Measurements from ENCODE around the gene UCK2.
A peak's percentile ranks its signal among the peaks of the same experiment; 100 is the strongest.

Gene UCK2

DNA sequence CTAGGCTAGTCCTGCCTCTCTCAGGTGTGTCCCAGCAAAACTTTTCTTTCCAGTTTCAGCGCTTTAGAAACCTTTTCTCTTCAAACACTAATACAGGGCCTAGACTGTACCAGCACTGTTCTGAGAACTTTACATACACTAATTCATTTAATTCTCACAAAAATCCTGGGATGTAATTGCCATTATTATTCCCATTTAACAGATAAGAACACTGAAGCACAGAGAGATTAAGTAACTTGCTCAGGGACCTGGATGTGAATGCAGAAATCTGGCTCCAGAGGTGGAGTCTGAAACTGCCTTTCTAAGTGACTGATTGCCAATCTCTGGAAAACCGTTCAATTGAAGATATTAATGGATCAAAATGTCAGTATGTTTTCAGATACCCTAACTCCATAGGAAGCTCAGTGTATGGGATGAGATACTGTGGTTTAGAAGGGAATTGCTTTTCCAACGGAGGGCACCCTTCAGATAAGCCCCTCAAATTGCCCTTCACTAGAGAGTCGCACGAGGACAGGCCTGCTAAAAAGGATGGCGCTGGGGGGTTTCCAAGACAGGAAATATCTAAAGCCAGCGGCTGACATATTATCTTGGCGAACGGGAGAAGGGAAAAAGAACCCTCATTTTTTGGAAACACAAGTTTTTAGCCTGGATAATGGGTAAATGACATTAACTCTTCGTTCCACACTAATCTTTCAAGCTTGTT, 698 bp upstream of the UCK2 start:
- TF ChIP-seq, protein P1, sequence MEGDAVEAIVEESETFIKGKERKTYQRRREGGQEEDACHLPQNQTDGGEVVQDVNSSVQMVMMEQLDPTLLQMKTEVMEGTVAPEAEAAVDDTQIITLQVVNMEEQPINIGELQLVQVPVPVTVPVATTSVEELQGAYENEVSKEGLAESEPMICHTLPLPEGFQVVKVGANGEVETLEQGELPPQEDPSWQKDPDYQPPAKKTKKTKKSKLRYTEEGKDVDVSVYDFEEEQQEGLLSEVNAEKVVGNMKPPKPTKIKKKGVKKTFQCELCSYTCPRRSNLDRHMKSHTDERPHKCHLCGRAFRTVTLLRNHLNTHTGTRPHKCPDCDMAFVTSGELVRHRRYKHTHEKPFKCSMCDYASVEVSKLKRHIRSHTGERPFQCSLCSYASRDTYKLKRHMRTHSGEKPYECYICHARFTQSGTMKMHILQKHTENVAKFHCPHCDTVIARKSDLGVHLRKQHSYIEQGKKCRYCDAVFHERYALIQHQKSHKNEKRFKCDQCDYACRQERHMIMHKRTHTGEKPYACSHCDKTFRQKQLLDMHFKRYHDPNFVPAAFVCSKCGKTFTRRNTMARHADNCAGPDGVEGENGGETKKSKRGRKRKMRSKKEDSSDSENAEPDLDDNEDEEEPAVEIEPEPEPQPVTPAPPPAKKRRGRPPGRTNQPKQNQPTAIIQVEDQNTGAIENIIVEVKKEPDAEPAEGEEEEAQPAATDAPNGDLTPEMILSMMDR (IDR thresholded peaks at IDR 0.05; ENCODE audit: low read depth, low read length, missing control alignments), result no peak
- DNase-seq (ENCODE audit: low read depth), result no peak
- in situ Hi-C loops (cut with HindIII; ENCODE audit: low sequenced_read_pairs), result loop anchor here (5.0 kb wide), 1 partner anchor 66 kb away; no protein-coding TSS in a partner anchor
- peak overlapping the region; percentile 90 for H3K4me3 ChIP-seq (ENCODE audit: low read depth, low read length)

DNA sequence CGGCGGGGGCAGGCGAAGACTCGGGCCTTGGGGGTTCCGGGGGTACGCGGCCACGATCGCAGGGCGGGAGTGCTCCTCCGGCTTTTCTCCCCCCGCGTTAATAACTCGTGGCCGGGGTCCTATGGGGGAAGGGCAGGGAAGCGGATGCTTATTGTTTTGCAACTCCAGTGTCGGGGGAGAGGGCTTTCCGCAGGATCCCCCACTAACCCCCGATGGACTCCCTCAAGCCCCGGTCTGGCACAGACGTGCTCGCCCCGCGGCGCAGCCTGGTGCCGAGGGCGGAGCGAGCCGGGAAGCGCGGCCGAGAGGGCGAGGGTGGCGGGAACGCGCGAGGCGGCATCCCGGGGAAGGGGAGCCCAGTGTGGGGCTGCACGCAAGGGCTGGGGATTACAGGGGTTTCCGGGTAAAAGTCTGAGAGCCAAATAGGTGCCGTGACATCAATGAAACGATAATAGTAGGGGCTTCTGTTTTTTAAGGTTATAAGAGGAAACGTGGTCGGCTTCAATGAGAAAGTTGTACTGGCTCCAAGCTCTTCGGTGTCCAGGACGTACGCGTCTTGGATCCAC, 772 bp downstream of the UCK2 start:
- in situ Hi-C loops (cut with HindIII; ENCODE audit: low sequenced_read_pairs), result loop anchor here (5.0 kb wide), 1 partner anchor 64 kb away; no protein-coding TSS in a partner anchor
- H3K4me3 ChIP-seq (ENCODE audit: low read depth, low read length), result peak overlapping the region; percentile 90
- TF ChIP-seq, protein P1 (IDR thresholded peaks at IDR 0.05; ENCODE audit: low read depth, low read length, missing control alignments), result no peak
- no peak for DNase-seq (ENCODE audit: low read depth)

DNA sequence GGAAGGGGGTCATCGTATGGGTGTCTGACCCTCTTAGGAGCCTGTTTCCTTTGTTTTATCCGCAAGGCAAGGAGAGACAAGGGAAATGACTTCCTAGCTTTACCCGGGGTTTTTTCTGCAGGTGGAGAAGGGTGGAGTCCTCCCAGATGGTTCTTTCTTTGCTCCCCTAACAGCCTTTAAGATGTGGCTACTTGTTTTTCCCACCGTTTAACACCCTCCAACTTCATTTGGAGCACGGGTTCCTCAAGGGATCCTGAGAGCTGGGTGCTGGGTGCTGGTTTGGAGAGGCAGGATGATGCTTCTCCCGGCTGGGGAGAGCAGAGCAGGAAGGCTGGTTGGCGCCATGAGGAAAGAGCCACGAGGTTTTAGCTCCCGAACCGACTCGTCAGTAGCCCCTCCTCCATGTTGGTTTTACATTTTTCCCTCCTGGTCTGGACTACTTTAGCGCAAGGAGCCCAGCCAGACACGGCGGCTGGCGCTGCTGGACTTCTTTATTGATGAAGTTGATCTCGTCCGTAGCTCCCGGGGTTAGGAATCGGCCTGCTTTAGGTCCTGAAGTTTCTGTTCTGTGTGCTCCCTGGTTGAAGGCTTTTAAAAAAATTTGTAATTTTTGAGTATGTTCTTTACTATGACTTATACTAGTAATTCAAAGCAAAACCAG, 1.4 kb downstream of the UCK2 start:
- peak overlapping the region; percentile 90 for H3K4me3 ChIP-seq (ENCODE audit: low read depth, low read length)
- TF ChIP-seq, protein P1 (IDR thresholded peaks at IDR 0.05; ENCODE audit: low read depth, low read length, missing control alignments), result no peak
- in situ Hi-C loops (cut with HindIII; ENCODE audit: low sequenced_read_pairs), result loop anchor here (5.0 kb wide), 1 partner anchor 64 kb away; no protein-coding TSS in a partner anchor
- peak; percentile 71 for DNase-seq (ENCODE audit: low read depth)

DNA sequence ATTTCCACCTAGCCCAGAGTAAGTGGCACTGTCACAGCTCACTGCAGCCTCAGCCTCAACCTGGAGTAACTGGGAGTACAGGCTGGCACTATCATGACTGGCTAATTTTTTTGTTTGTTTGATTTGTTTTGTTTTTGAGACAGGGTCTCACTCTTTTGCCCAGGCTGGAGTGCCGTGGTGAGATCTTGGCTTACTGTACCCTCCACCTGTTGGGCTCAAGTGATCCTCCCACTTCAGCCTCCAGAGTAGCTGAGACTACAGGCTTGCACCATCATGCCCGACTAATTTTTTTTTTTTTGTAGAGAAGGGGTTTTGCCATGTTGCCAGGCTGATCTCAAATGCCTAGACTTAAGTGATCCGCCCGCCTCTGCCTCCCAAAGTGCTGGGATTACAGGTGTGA, 2.5 kb downstream of the UCK2 start:
- no peak for DNase-seq (ENCODE audit: low read depth)
- TF ChIP-seq, protein P1 (IDR thresholded peaks at IDR 0.05; ENCODE audit: low read depth, low read length, missing control alignments), result no peak
- in situ Hi-C loops (cut with HindIII; ENCODE audit: low sequenced_read_pairs), result loop anchor here (5.0 kb wide), 1 partner anchor 62 kb away; no protein-coding TSS in a partner anchor
- H3K4me3 ChIP-seq (ENCODE audit: low read depth, low read length), result no peak overlapping the region

DNA sequence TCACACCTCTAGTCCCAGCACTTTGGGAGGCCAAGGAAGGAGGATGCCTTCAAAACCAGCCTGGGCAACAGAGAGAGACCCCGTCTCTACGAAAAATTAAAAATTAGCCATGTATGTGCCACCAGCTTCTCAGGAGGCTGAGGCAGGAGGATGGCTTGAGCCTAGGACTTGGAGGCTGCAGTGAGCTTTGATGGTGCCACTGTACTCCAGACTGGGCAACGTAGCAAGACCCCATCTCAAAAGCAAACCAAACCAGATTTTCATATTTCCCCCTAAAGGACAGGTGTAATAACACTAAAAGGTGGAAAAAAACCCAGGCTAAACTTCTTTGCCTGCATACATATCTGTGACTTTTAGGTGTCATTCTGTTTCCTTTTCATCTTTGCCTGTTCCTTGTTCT, 3.7 kb downstream of the UCK2 start:
- TF ChIP-seq, protein P1 (IDR thresholded peaks at IDR 0.05; ENCODE audit: low read depth, low read length, missing control alignments), result no peak
- H3K4me3 ChIP-seq (ENCODE audit: low read depth, low read length), result no peak overlapping the region
- in situ Hi-C loops (cut with HindIII; ENCODE audit: low sequenced_read_pairs), result no loop called here
- no peak for DNase-seq (ENCODE audit: low read depth)

DNA sequence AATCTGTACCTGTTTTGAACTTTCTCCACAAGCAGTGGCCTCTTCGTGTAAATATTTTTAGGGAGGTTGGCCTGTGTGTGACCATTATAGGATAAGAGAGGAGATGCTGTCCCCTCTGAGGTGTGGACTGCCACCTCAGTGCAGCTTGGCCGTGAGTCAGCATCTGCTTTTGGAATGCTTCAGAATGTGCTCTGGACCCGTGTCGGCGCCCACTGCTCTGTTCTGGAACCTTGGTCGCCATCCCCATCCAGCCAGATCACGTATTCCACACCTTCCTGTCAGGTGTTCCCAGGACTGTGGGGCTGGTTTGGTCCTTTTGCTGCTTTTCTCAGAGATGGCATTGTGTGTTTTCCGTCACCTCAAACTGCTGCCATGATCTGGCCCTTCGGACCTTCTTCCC, 5.5 kb downstream of the UCK2 start:
- in situ Hi-C loops (cut with HindIII; ENCODE audit: low sequenced_read_pairs), result no loop called here
- no peak overlapping the region for H3K4me3 ChIP-seq (ENCODE audit: low read depth, low read length)
- TF ChIP-seq, protein P1 (IDR thresholded peaks at IDR 0.05; ENCODE audit: low read depth, low read length, missing control alignments), result no peak
- no peak for DNase-seq (ENCODE audit: low read depth)
